ENCODE results near the gene FUZ.

The FUZ gene

GRCh38 chr19:49859682-49860335 lies 46.7 kb upstream of the FUZ start:
- no peak overlapping the region for H3K4me3 ChIP-seq (ENCODE audit: low read depth, low read length)
- TF ChIP-seq CTCF (IDR thresholded peaks at IDR 0.05; ENCODE audit: low read depth, low read length): no peak

- no peak overlapping the region for H3K4me3 ChIP-seq (ENCODE audit: low read depth, low read length)
- TF ChIP-seq CTCF (IDR thresholded peaks at IDR 0.05; ENCODE audit: low read depth, low read length): no peak
Observed at GRCh38 chr19:49858088-49858985, 45.2 kb upstream of the FUZ start.

- no peak overlapping the region for H3K4me3 ChIP-seq (ENCODE audit: low read depth, low read length)
- TF ChIP-seq CTCF (IDR thresholded peaks at IDR 0.05; ENCODE audit: low read depth, low read length): no peak
Observed at GRCh38 chr19:49857838-49858087, 44.7 kb upstream of the FUZ start.

GRCh38 chr19:49857061-49857837 lies 44.2 kb upstream of the FUZ start:
- TF ChIP-seq CTCF (IDR thresholded peaks at IDR 0.05; ENCODE audit: low read depth, low read length): no peak
- no peak overlapping the region for H3K4me3 ChIP-seq (ENCODE audit: low read depth, low read length)

GRCh38 chr19:49856574-49857021 lies 43.5 kb upstream of the FUZ start:
- no peak for TF ChIP-seq CTCF (IDR thresholded peaks at IDR 0.05; ENCODE audit: low read depth, low read length)
- H3K4me3 ChIP-seq (ENCODE audit: low read depth, low read length): no peak overlapping the region

- no peak overlapping the region for H3K4me3 ChIP-seq (ENCODE audit: low read depth, low read length)
- no peak for TF ChIP-seq CTCF (IDR thresholded peaks at IDR 0.05; ENCODE audit: low read depth, low read length)
Observed at GRCh38 chr19:49855676-49856573, 42.8 kb upstream of the FUZ start.
